SK-N-SH treated with all-trans-retinoic acid at 6 μM for 48 hours (cell line): ENCODE data around the gene STYXL1.

Experiments
- ATAC-seq: fragments of 200-7000 bp; cut with Tn5 transposase; 3 replicates; pipeline ENCODE4 v1.9.1; 2020; ENCODE audit warnings: mild to moderate bottlenecking, moderate library complexity
- BACH2 ChIP-seq: fragments of 250-450 bp; sonication (Bioruptor Pico); IDR thresholded peaks from 2 replicates; pipeline ENCODE4 v1.9.0; 2021; ENCODE audit warnings: mild to moderate bottlenecking, borderline replicate concordance
- CREB5 ChIP-seq: fragments of 250-450 bp; sonication (Bioruptor Pico); IDR thresholded peaks from 2 replicates; pipeline ENCODE4 v1.5.1; 2020; ENCODE audit warnings: low read depth, mild to moderate bottlenecking, moderate library complexity
- CSDC2 ChIP-seq: fragments of 250-450 bp; sonication (Bioruptor Pico); IDR thresholded peaks from 2 replicates; pipeline ENCODE4 v1.5.0; 2020; ENCODE audit warnings: mild to moderate bottlenecking, moderate library complexity
- CSRNP3 ChIP-seq: fragments of 250-450 bp; sonication (Bioruptor Pico); IDR thresholded peaks from 2 replicates; pipeline ENCODE4 v1.5.1; 2021; ENCODE audit warnings: mild to moderate bottlenecking, moderate library complexity
- ESRRG ChIP-seq: fragments of 250-450 bp; sonication (Bioruptor Pico); IDR thresholded peaks from 2 replicates; pipeline ENCODE4 v1.6.1; 2021; ENCODE audit warnings: mild to moderate bottlenecking
- ISL1 ChIP-seq: fragments of 250-450 bp; sonication (Bioruptor Pico); IDR thresholded peaks from 2 replicates; pipeline ENCODE4 v2.1.2; 2022; ENCODE audit warnings: mild to moderate bottlenecking, moderate library complexity
- OSR1 ChIP-seq: fragments of 250-450 bp; sonication (Bioruptor Pico); IDR thresholded peaks from 2 replicates; pipeline ENCODE4 v1.8.0; 2022; ENCODE audit warnings: moderate library complexity, mild to moderate bottlenecking, inconsistent platforms
- POU6F1 ChIP-seq: fragments of 250-450 bp; sonication (Bioruptor Pico); IDR thresholded peaks from 2 replicates; pipeline ENCODE4 v1.8.0; 2021; ENCODE audit warnings: low read depth, mild to moderate bottlenecking, moderate library complexity, borderline replicate concordance
- PPARA ChIP-seq: fragments of 250-450 bp; sonication (Bioruptor Pico); IDR thresholded peaks from 2 replicates; pipeline ENCODE4 v1.5.0; 2020; ENCODE audit warnings: mild to moderate bottlenecking, borderline replicate concordance
- SNAI2 ChIP-seq: fragments of 250-450 bp; sonication (Bioruptor Pico); IDR thresholded peaks from 2 replicates; pipeline ENCODE4 v1.5.0; 2020; ENCODE audit warnings: mild to moderate bottlenecking, moderate library complexity
- TCF4 ChIP-seq: fragments of 250-450 bp; sonication (Bioruptor Pico); IDR thresholded peaks from 2 replicates; pipeline ENCODE4 v1.8.0; 2021; ENCODE audit warnings: mild to moderate bottlenecking, moderate library complexity, borderline replicate concordance
- TOX ChIP-seq: fragments of 250-450 bp; sonication (Bioruptor Pico); IDR thresholded peaks from 2 replicates; pipeline ENCODE4 v1.8.0; 2021; ENCODE audit warnings: mild to moderate bottlenecking, moderate library complexity, borderline replicate concordance
- ZC3H10 ChIP-seq: fragments of 250-450 bp; sonication (Bioruptor Pico); IDR thresholded peaks from 2 replicates; pipeline ENCODE4 v1.5.1; 2021; ENCODE audit warnings: mild to moderate bottlenecking, moderate library complexity
- ZFP3 ChIP-seq: fragments of 250-450 bp; sonication (Bioruptor Pico); IDR thresholded peaks from 2 replicates; pipeline ENCODE4 v1.5.0; 2020; ENCODE audit warnings: mild to moderate bottlenecking, moderate library complexity
- ZFP30 ChIP-seq: fragments of 450-650 bp; formaldehyde crosslinking; IDR thresholded peaks from 2 replicates; pipeline ENCODE4 v1.5.0; 2022; ENCODE audit warnings: mild to moderate bottlenecking, moderate library complexity
- ZNF565 ChIP-seq: fragments of 450-650 bp; formaldehyde crosslinking; conservative IDR thresholded peaks from 2 replicates; pipeline ENCODE4 v1.5.0; 2020; ENCODE audit warnings: low read depth, mild to moderate bottlenecking, moderate library complexity
- ZNF70 ChIP-seq: fragments of 450-650 bp; formaldehyde crosslinking; IDR thresholded peaks from 2 replicates; pipeline ENCODE4 v1.5.0; 2020; ENCODE audit warnings: mild to moderate bottlenecking, moderate library complexity
- TF ChIP-seq, protein P1 (sequence below): fragments of 250-450 bp; sonication (Bioruptor Pico); IDR thresholded peaks from 2 replicates; pipeline ENCODE4 v1.5.0; 2020; ENCODE audit warnings: mild to moderate bottlenecking, moderate library complexity
- TF ChIP-seq, protein P2 (sequence below): fragments of 250-450 bp; sonication (Bioruptor Pico); IDR thresholded peaks from 2 replicates; pipeline ENCODE4 v1.8.0; 2020; ENCODE audit warnings: mild to moderate bottlenecking, moderate library complexity, borderline replicate concordance

STYXL1 gene

DNA sequence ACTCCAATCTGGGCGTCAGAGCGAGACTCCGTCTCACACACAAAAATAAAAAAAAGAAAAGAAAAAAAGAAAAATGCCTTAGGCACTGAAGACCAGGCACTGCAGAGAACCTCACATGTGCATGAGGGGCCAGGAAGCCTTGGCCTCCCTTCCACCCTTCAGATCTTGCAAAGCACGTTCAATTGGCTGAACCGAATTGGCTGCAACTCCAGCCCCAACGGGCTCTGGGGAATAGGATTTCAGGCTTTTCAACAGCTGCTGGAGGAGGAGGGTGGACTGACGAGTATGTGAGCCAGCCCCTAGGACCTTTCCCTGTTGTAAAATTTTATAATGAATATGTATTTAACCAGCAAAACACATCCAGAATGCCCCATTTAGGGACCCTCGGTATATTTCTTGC is 70.1 kb downstream of the STYXL1 start:
- TF ChIP-seq CSDC2 (CRISPR knock-in tag) (no peak), CSRNP3 (no peak), ISL1 (no peak), TOX (CRISPR knock-in tag) (no peak), ZC3H10 (CRISPR knock-in tag) (no peak), PPARA (no peak), ZNF70 (no peak), ZFP30 (CRISPR knock-in tag) (no peak), ZFP3 (no peak), POU6F1 (CRISPR knock-in tag) (no peak), OSR1 (CRISPR knock-in tag) (no peak), BACH2 (CRISPR knock-in tag) (no peak), TCF4 (CRISPR knock-in tag) (no peak), ESRRG (CRISPR knock-in tag) (no peak)
- TF ChIP-seq, protein P1, sequence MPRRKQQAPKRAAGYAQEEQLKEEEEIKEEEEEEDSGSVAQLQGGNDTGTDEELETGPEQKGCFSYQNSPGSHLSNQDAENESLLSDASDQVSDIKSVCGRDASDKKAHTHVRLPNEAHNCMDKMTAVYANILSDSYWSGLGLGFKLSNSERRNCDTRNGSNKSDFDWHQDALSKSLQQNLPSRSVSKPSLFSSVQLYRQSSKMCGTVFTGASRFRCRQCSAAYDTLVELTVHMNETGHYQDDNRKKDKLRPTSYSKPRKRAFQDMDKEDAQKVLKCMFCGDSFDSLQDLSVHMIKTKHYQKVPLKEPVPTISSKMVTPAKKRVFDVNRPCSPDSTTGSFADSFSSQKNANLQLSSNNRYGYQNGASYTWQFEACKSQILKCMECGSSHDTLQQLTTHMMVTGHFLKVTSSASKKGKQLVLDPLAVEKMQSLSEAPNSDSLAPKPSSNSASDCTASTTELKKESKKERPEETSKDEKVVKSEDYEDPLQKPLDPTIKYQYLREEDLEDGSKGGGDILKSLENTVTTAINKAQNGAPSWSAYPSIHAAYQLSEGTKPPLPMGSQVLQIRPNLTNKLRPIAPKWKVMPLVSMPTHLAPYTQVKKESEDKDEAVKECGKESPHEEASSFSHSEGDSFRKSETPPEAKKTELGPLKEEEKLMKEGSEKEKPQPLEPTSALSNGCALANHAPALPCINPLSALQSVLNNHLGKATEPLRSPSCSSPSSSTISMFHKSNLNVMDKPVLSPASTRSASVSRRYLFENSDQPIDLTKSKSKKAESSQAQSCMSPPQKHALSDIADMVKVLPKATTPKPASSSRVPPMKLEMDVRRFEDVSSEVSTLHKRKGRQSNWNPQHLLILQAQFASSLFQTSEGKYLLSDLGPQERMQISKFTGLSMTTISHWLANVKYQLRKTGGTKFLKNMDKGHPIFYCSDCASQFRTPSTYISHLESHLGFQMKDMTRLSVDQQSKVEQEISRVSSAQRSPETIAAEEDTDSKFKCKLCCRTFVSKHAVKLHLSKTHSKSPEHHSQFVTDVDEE (CRISPR knock-in tag), result no peak
- TF ChIP-seq, protein P2, sequence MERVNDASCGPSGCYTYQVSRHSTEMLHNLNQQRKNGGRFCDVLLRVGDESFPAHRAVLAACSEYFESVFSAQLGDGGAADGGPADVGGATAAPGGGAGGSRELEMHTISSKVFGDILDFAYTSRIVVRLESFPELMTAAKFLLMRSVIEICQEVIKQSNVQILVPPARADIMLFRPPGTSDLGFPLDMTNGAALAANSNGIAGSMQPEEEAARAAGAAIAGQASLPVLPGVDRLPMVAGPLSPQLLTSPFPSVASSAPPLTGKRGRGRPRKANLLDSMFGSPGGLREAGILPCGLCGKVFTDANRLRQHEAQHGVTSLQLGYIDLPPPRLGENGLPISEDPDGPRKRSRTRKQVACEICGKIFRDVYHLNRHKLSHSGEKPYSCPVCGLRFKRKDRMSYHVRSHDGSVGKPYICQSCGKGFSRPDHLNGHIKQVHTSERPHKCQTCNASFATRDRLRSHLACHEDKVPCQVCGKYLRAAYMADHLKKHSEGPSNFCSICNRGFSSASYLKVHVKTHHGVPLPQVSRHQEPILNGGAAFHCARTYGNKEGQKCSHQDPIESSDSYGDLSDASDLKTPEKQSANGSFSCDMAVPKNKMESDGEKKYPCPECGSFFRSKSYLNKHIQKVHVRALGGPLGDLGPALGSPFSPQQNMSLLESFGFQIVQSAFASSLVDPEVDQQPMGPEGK (CRISPR knock-in tag), result no peak
- no peak for ATAC-seq

- peak; percentile 55 for ATAC-seq
- no peak for TF ChIP-seq ESRRG (CRISPR knock-in tag)
- TF ChIP-seq OSR1 (CRISPR knock-in tag), result no peak
- TF ChIP-seq ISL1, result no peak
- no peak for TF ChIP-seq CSDC2 (CRISPR knock-in tag)
- TF ChIP-seq SNAI2 (CRISPR knock-in tag), result no peak
- TF ChIP-seq, all 23 proteins: peak for 0
Measured at GRCh38 chr7:75971961-75972763, 75.6 kb downstream of the STYXL1 start.

- TF ChIP-seq ZNF565 (CRISPR knock-in tag) (no peak), OSR1 (CRISPR knock-in tag) (no peak), ZNF70 (no peak), CREB5 (CRISPR knock-in tag) (no peak), BACH2 (CRISPR knock-in tag) (no peak)
- ATAC-seq, result no peak
Measured at GRCh38 chr7:75971309-75971960, 76.4 kb downstream of the STYXL1 start.
